ENCODE results near the gene MED10.

The MED10 gene

GRCh38 chr5:6398570-6399230, 20.4 kb upstream of the MED10 start:
- no peaks in the 10 kb centered on the region for H3K36me3 ChIP-seq (ENCODE audit: control insufficient read depth in 4 of 4, insufficient read depth in 4 of 4, low read length in 3 of 4)
- peaks cover 0 to 9% (median 0%) of the 10 kb centered on the region in 5 experiments for H3K27me3 ChIP-seq (replicated peaks in 2 of 5; ENCODE audit: control insufficient read depth in 4 of 5, insufficient read depth in 5 of 5, low read length in 4 of 5)
- H3K9me3 ChIP-seq (ENCODE audit: control extremely low read depth in 1 of 5, control insufficient read depth in 4 of 5, insufficient read depth in 2 of 5, low read depth in 1 of 5, low read length in 4 of 5): peaks cover 0 to 2% (median 0%) of the 10 kb centered on the region in 5 experiments
- H3K27ac ChIP-seq (ENCODE audit: insufficient read depth in 1 of 2, low read depth in 1 of 2, low read length in 2 of 2, poor library complexity in 1 of 2, severe bottlenecking in 2 of 2): no peak overlapping the region
- ChIA-PET CTCF (no interaction called here), POLR2A (no interaction called here)
- DNase-seq: no peak
- H3K4me1 ChIP-seq (ENCODE audit: control extremely low read depth in 1 of 4, control insufficient read depth in 4 of 4, insufficient read depth in 4 of 4, low read length in 3 of 4): no peaks in the 10 kb centered on the region
- WGBS (ENCODE audit: insufficient coverage): 95% methylated on average over 13 of the region's 14 CpGs
- H3K4me3 ChIP-seq (ENCODE audit: control insufficient read depth in 1 of 7, extremely low read depth in 1 of 7, insufficient read depth in 4 of 7, low read depth in 2 of 7, low read length in 6 of 7): no peak overlapping the region

- H3K4me3 ChIP-seq (ENCODE audit: control insufficient read depth in 1 of 7, extremely low read depth in 1 of 7, insufficient read depth in 4 of 7, low read depth in 2 of 7, low read length in 6 of 7): no peak overlapping the region
- H3K36me3 ChIP-seq (ENCODE audit: control insufficient read depth in 4 of 4, insufficient read depth in 4 of 4, low read length in 3 of 4): no peaks in the 10 kb centered on the region
- H3K27ac ChIP-seq (ENCODE audit: insufficient read depth in 1 of 2, low read depth in 1 of 2, low read length in 2 of 2, poor library complexity in 1 of 2, severe bottlenecking in 2 of 2): no peak overlapping the region
- DNase-seq: no peak
- no peaks in the 10 kb centered on the region for H3K4me1 ChIP-seq (ENCODE audit: control extremely low read depth in 1 of 4, control insufficient read depth in 4 of 4, insufficient read depth in 4 of 4, low read length in 3 of 4)
- peaks cover 0 to 6% (median 0%) of the 10 kb centered on the region in 5 experiments for H3K27me3 ChIP-seq (replicated peaks in 2 of 5; ENCODE audit: control insufficient read depth in 4 of 5, insufficient read depth in 5 of 5, low read length in 4 of 5)
- 94% methylated on average over 15 of the region's 15 CpGs for WGBS (ENCODE audit: insufficient coverage)
- POLR2A ChIA-PET: no interaction called here
- peaks cover 0 to 2% (median 0%) of the 10 kb centered on the region in 5 experiments for H3K9me3 ChIP-seq (ENCODE audit: control extremely low read depth in 1 of 5, control insufficient read depth in 4 of 5, insufficient read depth in 2 of 5, low read depth in 1 of 5, low read length in 4 of 5)
- CTCF ChIA-PET: interaction anchor here (0.6 kb wide), 1 partner anchor 800 kb away, joined by 3 read pairs; no protein-coding TSS in a partner anchor
Measured at GRCh38 chr5:6397536-6398269, 19.4 kb upstream of the MED10 start.

GRCh38 chr5:6396836-6397535, 18.6 kb upstream of the MED10 start:
- ChIA-PET POLR2A (no interaction called here), CTCF (interaction anchor here (0.6 kb wide), 1 partner anchor 799 kb away, joined by 3 read pairs; no protein-coding TSS in a partner anchor)
- peaks cover 0 to 5% (median 0%) of the 10 kb centered on the region in 5 experiments for H3K27me3 ChIP-seq (replicated peaks in 2 of 5; ENCODE audit: control insufficient read depth in 4 of 5, insufficient read depth in 5 of 5, low read length in 4 of 5)
- H3K4me3 ChIP-seq (ENCODE audit: control insufficient read depth in 1 of 7, extremely low read depth in 1 of 7, insufficient read depth in 4 of 7, low read depth in 2 of 7, low read length in 6 of 7): no peak overlapping the region
- WGBS (ENCODE audit: insufficient coverage): 97% methylated on average over 11 of the region's 11 CpGs
- H3K4me1 ChIP-seq (ENCODE audit: control extremely low read depth in 1 of 4, control insufficient read depth in 4 of 4, insufficient read depth in 4 of 4, low read length in 3 of 4): no peaks in the 10 kb centered on the region
- no peaks in the 10 kb centered on the region for H3K36me3 ChIP-seq (ENCODE audit: control insufficient read depth in 4 of 4, insufficient read depth in 4 of 4, low read length in 3 of 4)
- no peak overlapping the region for H3K27ac ChIP-seq (ENCODE audit: insufficient read depth in 1 of 2, low read depth in 1 of 2, low read length in 2 of 2, poor library complexity in 1 of 2, severe bottlenecking in 2 of 2)
- H3K9me3 ChIP-seq (ENCODE audit: control extremely low read depth in 1 of 5, control insufficient read depth in 4 of 5, insufficient read depth in 2 of 5, low read depth in 1 of 5, low read length in 4 of 5): peaks cover 0 to 2% (median 0%) of the 10 kb centered on the region in 5 experiments
- DNase-seq: no peak

- H3K27me3 ChIP-seq (replicated peaks in 2 of 5; ENCODE audit: control insufficient read depth in 4 of 5, insufficient read depth in 5 of 5, low read length in 4 of 5): peaks cover 0 to 5% (median 0%) of the 10 kb centered on the region in 5 experiments
- no peaks in the 10 kb centered on the region for H3K36me3 ChIP-seq (ENCODE audit: control insufficient read depth in 4 of 4, insufficient read depth in 4 of 4, low read length in 3 of 4)
- H3K4me1 ChIP-seq (ENCODE audit: control extremely low read depth in 1 of 4, control insufficient read depth in 4 of 4, insufficient read depth in 4 of 4, low read length in 3 of 4): no peaks in the 10 kb centered on the region
- no peak overlapping the region for H3K27ac ChIP-seq (ENCODE audit: insufficient read depth in 1 of 2, low read depth in 1 of 2, low read length in 2 of 2, poor library complexity in 1 of 2, severe bottlenecking in 2 of 2)
- H3K9me3 ChIP-seq (ENCODE audit: control extremely low read depth in 1 of 5, control insufficient read depth in 4 of 5, insufficient read depth in 2 of 5, low read depth in 1 of 5, low read length in 4 of 5): peaks cover 0 to 2% (median 0%) of the 10 kb centered on the region in 5 experiments
- 97% methylated on average over 8 of the region's 8 CpGs for WGBS (ENCODE audit: insufficient coverage)
- POLR2A ChIA-PET: no interaction called here
- no peak for DNase-seq
- no peak overlapping the region for H3K4me3 ChIP-seq (ENCODE audit: control insufficient read depth in 1 of 7, extremely low read depth in 1 of 7, insufficient read depth in 4 of 7, low read depth in 2 of 7, low read length in 6 of 7)
- CTCF ChIA-PET: no interaction called here
Measured at GRCh38 chr5:6396043-6396442, 17.7 kb upstream of the MED10 start.

- Histone ChIP-seq H3K4me1 (ENCODE audit: control extremely low read depth in 1 of 4, control insufficient read depth in 4 of 4, insufficient read depth in 4 of 4, low read length in 3 of 4) (no peaks in the 10 kb centered on the region), H3K36me3 (ENCODE audit: control insufficient read depth in 4 of 4, insufficient read depth in 4 of 4, low read length in 3 of 4) (no peaks in the 10 kb centered on the region), H3K4me3 (ENCODE audit: control insufficient read depth in 1 of 7, extremely low read depth in 1 of 7, insufficient read depth in 4 of 7, low read depth in 2 of 7, low read length in 6 of 7) (no peak overlapping the region), H3K9me3 (ENCODE audit: control extremely low read depth in 1 of 5, control insufficient read depth in 4 of 5, insufficient read depth in 2 of 5, low read depth in 1 of 5, low read length in 4 of 5) (peaks cover 0 to 2% (median 0%) of the 10 kb centered on the region in 5 experiments), H3K27me3 (replicated peaks in 2 of 5; ENCODE audit: control insufficient read depth in 4 of 5, insufficient read depth in 5 of 5, low read length in 4 of 5) (peaks cover 0 to 5% (median 0%) of the 10 kb centered on the region in 5 experiments), H3K27ac (ENCODE audit: insufficient read depth in 1 of 2, low read depth in 1 of 2, low read length in 2 of 2, poor library complexity in 1 of 2, severe bottlenecking in 2 of 2) (no peak overlapping the region)
- 100% methylated on average over 1 of the region's 3 CpGs for WGBS (ENCODE audit: insufficient coverage)
- ChIA-PET POLR2A (no interaction called here), CTCF (no interaction called here)
- no peak for DNase-seq
Measured at GRCh38 chr5:6395621-6396020, 17.3 kb upstream of the MED10 start.

GRCh38 chr5:6395102-6395445, 16.7 kb upstream of the MED10 start:
- CTCF ChIA-PET: no interaction called here
- POLR2A ChIA-PET: no interaction called here

More at GRCh38 chr5:6395102-6395445, 16.7 kb upstream of the MED10 start:
- H3K4me1 ChIP-seq (ENCODE audit: control extremely low read depth in 1 of 4, control insufficient read depth in 4 of 4, insufficient read depth in 4 of 4, low read length in 3 of 4): no peaks in the 10 kb centered on the region
- H3K27ac ChIP-seq (ENCODE audit: insufficient read depth in 1 of 2, low read depth in 1 of 2, low read length in 2 of 2, poor library complexity in 1 of 2, severe bottlenecking in 2 of 2): no peak overlapping the region
- H3K4me3 ChIP-seq (ENCODE audit: control insufficient read depth in 1 of 7, extremely low read depth in 1 of 7, insufficient read depth in 4 of 7, low read depth in 2 of 7, low read length in 6 of 7): no peak overlapping the region
- DNase-seq: no peak
- WGBS (ENCODE audit: insufficient coverage): 88% methylated on average over 6 of the region's 7 CpGs
- H3K36me3 ChIP-seq (ENCODE audit: control insufficient read depth in 4 of 4, insufficient read depth in 4 of 4, low read length in 3 of 4): no peaks in the 10 kb centered on the region
- H3K9me3 ChIP-seq (ENCODE audit: control extremely low read depth in 1 of 5, control insufficient read depth in 4 of 5, insufficient read depth in 2 of 5, low read depth in 1 of 5, low read length in 4 of 5): peaks cover 0 to 2% (median 0%) of the 10 kb centered on the region in 5 experiments
- H3K27me3 ChIP-seq (replicated peaks in 2 of 5; ENCODE audit: control insufficient read depth in 4 of 5, insufficient read depth in 5 of 5, low read length in 4 of 5): peaks cover 0 to 4% (median 0%) of the 10 kb centered on the region in 5 experiments
